ENCODE data around the gene ISX. TPM values are rescaled to one million over a fixed set of nuclear protein-coding genes. Genes with fewer than 3 reads are reported as not detected.

Gene ISX
- total RNA-seq, 5 donors from 2014 or later (not counting 1 experiment from before 2014, with no cell fraction given) = not detected

GRCh38 chr22:35037089-35037488 is 28.9 kb upstream of the ISX start:
- Mint-ChIP-seq H3K9me3 (no peaks in the 10 kb centered on the region), H3K27ac (no peak overlapping the region), H3K4me3 (no peak overlapping the region), H3K4me1 (no peaks in the 10 kb centered on the region), H3K36me3 (no peaks in the 10 kb centered on the region), H3K27me3 (peaks cover 19 to 25% of the 10 kb centered on the region in 2 donors)
- ChIA-PET POLR2A (no interaction called here), CTCF (no interaction called here)
- Histone ChIP-seq H3K9me3 (no peaks in the 10 kb centered on the region), H3K27ac (ENCODE audit: low read length) (no peak overlapping the region), H3K27me3 (replicated peaks in 1 of 2; ENCODE audit: control insufficient read depth in 2 of 2, extremely low read depth in 1 of 2, insufficient read depth in 2 of 2, low read length in 1 of 2) (peaks cover 0 to 20% of the 10 kb centered on the region in 2 experiments), H3K4me1 (ENCODE audit: control insufficient read depth in 1 of 2, extremely low read depth in 1 of 2, insufficient read depth in 2 of 2, low read length in 2 of 2) (no peaks in the 10 kb centered on the region), H3K4me3 (ENCODE audit: control insufficient read depth in 1 of 2, extremely low read depth in 1 of 2, low read length in 1 of 2) (no peak overlapping the region), H3K36me3 (ENCODE audit: control insufficient read depth in 2 of 2, extremely low read depth in 1 of 2, insufficient read depth in 1 of 2, low read length in 1 of 2) (no peaks in the 10 kb centered on the region)
- ATAC-seq (replicated peaks in 1 of 4) = no peak
- WGBS (ENCODE audit: insufficient coverage) = 61% methylated on average over 4 of the region's 4 CpGs
- no peak for DNase-seq

- ChIA-PET POLR2A (no interaction called here), CTCF (no interaction called here)
- H3K4me3 Mint-ChIP-seq = no peak overlapping the region
Observed at GRCh38 chr22:35039625-35040024, 26.3 kb upstream of the ISX start.

GRCh38 chr22:35043252-35043933 is 22.6 kb upstream of the ISX start:
- H3K4me3 Mint-ChIP-seq = no peak overlapping the region
- no peak overlapping the region for H3K27ac Mint-ChIP-seq
- no peaks in the 10 kb centered on the region for H3K9me3 ChIP-seq
- H3K4me1 ChIP-seq (ENCODE audit: control insufficient read depth in 1 of 2, extremely low read depth in 1 of 2, insufficient read depth in 2 of 2, low read length in 2 of 2) = no peaks in the 10 kb centered on the region
- DNase-seq = no peak
- H3K36me3 Mint-ChIP-seq = no peaks in the 10 kb centered on the region
- WGBS (ENCODE audit: insufficient coverage) = 70% methylated on average over 5 of the region's 6 CpGs
- H3K27me3 Mint-ChIP-seq = peaks cover 12 to 39% of the 10 kb centered on the region in 2 donors
- H3K4me1 Mint-ChIP-seq = no peaks in the 10 kb centered on the region
- ChIA-PET POLR2A (no interaction called here), CTCF (no interaction called here)
- ATAC-seq (replicated peaks in 1 of 4) = no peak
- no peak overlapping the region for H3K27ac ChIP-seq (ENCODE audit: low read length)
- no peak overlapping the region for H3K4me3 ChIP-seq (ENCODE audit: control insufficient read depth in 1 of 2, extremely low read depth in 1 of 2, low read length in 1 of 2)
- peaks cover 0 to 4% (median 0%) of the 10 kb centered on the region in 3 donors for H3K9me3 Mint-ChIP-seq
- peaks cover 0 to 17% of the 10 kb centered on the region in 2 experiments for H3K27me3 ChIP-seq (replicated peaks in 1 of 2; ENCODE audit: control insufficient read depth in 2 of 2, extremely low read depth in 1 of 2, insufficient read depth in 2 of 2, low read length in 1 of 2)
- H3K36me3 ChIP-seq (ENCODE audit: control insufficient read depth in 2 of 2, extremely low read depth in 1 of 2, insufficient read depth in 1 of 2, low read length in 1 of 2) = no peaks in the 10 kb centered on the region

More at GRCh38 chr22:35039625-35040024, 26.3 kb upstream of the ISX start:
- H3K9me3 ChIP-seq = no peaks in the 10 kb centered on the region
- Mint-ChIP-seq H3K9me3 (no peaks in the 10 kb centered on the region), H3K27me3 (peaks cover 13 to 24% of the 10 kb centered on the region in 2 donors), H3K36me3 (no peaks in the 10 kb centered on the region), H3K27ac (no peak overlapping the region), H3K4me1 (no peaks in the 10 kb centered on the region)
- no peak for DNase-seq
- H3K27me3 ChIP-seq (replicated peaks in 1 of 2; ENCODE audit: control insufficient read depth in 2 of 2, extremely low read depth in 1 of 2, insufficient read depth in 2 of 2, low read length in 1 of 2) = peaks cover 0 to 10% of the 10 kb centered on the region in 2 experiments
- H3K27ac ChIP-seq (ENCODE audit: low read length) = no peak overlapping the region
- no peak for ATAC-seq (replicated peaks in 1 of 4)
- no peaks in the 10 kb centered on the region for H3K4me1 ChIP-seq (ENCODE audit: control insufficient read depth in 1 of 2, extremely low read depth in 1 of 2, insufficient read depth in 2 of 2, low read length in 2 of 2)
- no peak overlapping the region for H3K4me3 ChIP-seq (ENCODE audit: control insufficient read depth in 1 of 2, extremely low read depth in 1 of 2, low read length in 1 of 2)
- 67% methylated on average over 5 of the region's 10 CpGs for WGBS (ENCODE audit: insufficient coverage)
- H3K36me3 ChIP-seq (ENCODE audit: control insufficient read depth in 2 of 2, extremely low read depth in 1 of 2, insufficient read depth in 1 of 2, low read length in 1 of 2) = no peaks in the 10 kb centered on the region

GRCh38 chr22:35043934-35044319 is 22.0 kb upstream of the ISX start:
- no peak for ATAC-seq (replicated peaks in 1 of 4)
- Histone ChIP-seq H3K4me3 (ENCODE audit: control insufficient read depth in 1 of 2, extremely low read depth in 1 of 2, low read length in 1 of 2) (no peak overlapping the region), H3K36me3 (ENCODE audit: control insufficient read depth in 2 of 2, extremely low read depth in 1 of 2, insufficient read depth in 1 of 2, low read length in 1 of 2) (no peaks in the 10 kb centered on the region), H3K27me3 (replicated peaks in 1 of 2; ENCODE audit: control insufficient read depth in 2 of 2, extremely low read depth in 1 of 2, insufficient read depth in 2 of 2, low read length in 1 of 2) (peaks cover 0 to 15% of the 10 kb centered on the region in 2 experiments), H3K9me3 (no peaks in the 10 kb centered on the region), H3K4me1 (ENCODE audit: control insufficient read depth in 1 of 2, extremely low read depth in 1 of 2, insufficient read depth in 2 of 2, low read length in 2 of 2) (no peaks in the 10 kb centered on the region), H3K27ac (ENCODE audit: low read length) (no peak overlapping the region)
- no peaks in the 10 kb centered on the region for H3K36me3 Mint-ChIP-seq
- H3K27me3 Mint-ChIP-seq = peaks cover 12 to 44% of the 10 kb centered on the region in 2 donors
- ChIA-PET CTCF (no interaction called here), POLR2A (no interaction called here)
- no peak for DNase-seq
- H3K9me3 Mint-ChIP-seq = peaks cover 0 to 4% (median 0%) of the 10 kb centered on the region in 3 donors
- WGBS (ENCODE audit: insufficient coverage) = 86% methylated on average over 1 of the region's 2 CpGs
- H3K4me3 Mint-ChIP-seq = no peak overlapping the region
- no peaks in the 10 kb centered on the region for H3K4me1 Mint-ChIP-seq
- no peak overlapping the region for H3K27ac Mint-ChIP-seq

DNA sequence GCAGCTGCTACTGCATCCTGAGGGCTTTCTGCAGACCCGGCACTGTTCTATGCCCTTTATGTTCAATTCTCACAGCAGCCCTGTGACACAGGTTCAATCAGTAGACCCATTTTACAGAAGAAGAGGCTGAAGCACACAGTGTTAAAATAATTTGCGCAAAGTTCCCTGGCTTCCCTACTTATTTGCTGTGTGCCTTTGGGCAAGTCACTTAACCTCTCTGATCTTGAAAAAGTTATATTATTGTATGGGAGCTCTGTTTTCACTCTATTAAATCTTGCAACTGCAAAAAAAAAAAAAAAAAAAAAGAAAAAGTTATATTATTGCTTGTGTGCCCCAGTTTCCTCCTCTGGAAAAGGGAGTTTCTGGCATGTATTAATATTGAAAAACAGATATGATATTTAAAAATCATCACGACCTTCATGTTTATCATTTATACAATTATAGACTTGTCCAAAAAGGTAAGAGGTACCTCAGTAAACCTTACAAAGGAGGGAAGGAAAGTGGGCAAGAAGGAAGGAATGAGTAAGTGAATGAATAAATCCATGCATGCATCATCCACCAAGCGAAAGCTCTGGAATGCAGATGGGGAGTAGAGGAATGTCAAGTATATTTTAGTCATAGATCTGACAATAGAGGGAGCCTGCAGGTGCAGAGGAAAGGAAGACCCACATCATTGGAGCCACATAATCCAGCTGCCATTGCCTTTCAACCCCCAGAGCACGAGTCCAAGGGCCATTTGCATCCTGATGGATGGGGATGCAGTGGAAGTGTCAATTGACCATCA is 21.2 kb upstream of the ISX start:
- 93% methylated on average over 2 of the region's 5 CpGs for WGBS (ENCODE audit: insufficient coverage)
- H3K36me3 Mint-ChIP-seq = no peaks in the 10 kb centered on the region
- CTCF ChIA-PET = no interaction called here

DNA sequence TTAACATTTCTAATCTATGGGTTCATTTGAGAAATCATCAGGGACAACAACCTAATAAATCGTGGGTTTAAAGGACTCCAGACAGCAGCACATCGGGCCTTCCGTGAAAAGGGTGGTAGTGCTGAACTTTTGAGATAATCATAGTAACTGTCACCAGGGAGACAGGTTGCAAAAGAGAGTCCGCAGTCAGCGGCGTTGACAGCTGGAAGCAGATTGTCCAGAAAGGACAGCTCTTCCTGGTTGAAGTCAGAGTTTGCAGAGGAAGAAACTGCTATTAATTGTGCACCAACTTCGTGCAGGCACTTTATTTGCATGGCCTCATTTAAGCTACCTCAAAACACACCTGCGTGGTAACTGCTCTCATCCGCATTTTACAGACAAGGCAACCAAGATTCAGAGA is 20.5 kb upstream of the ISX start:
- Histone ChIP-seq H3K27me3 (replicated peaks in 1 of 2; ENCODE audit: control insufficient read depth in 2 of 2, extremely low read depth in 1 of 2, insufficient read depth in 2 of 2, low read length in 1 of 2) (peaks cover 0 to 7% of the 10 kb centered on the region in 2 experiments), H3K4me1 (ENCODE audit: control insufficient read depth in 1 of 2, extremely low read depth in 1 of 2, insufficient read depth in 2 of 2, low read length in 2 of 2) (no peaks in the 10 kb centered on the region), H3K9me3 (no peaks in the 10 kb centered on the region), H3K27ac (ENCODE audit: low read length) (no peak overlapping the region), H3K4me3 (ENCODE audit: control insufficient read depth in 1 of 2, extremely low read depth in 1 of 2, low read length in 1 of 2) (no peak overlapping the region), H3K36me3 (ENCODE audit: control insufficient read depth in 2 of 2, extremely low read depth in 1 of 2, insufficient read depth in 1 of 2, low read length in 1 of 2) (no peaks in the 10 kb centered on the region)
- no peaks in the 10 kb centered on the region for H3K36me3 Mint-ChIP-seq
- WGBS (ENCODE audit: insufficient coverage) = 83% methylated on average over 2 of the region's 9 CpGs
- ChIA-PET CTCF (no interaction called here), POLR2A (no interaction called here)
- no peak overlapping the region for H3K27ac Mint-ChIP-seq
- H3K4me3 Mint-ChIP-seq = no peak overlapping the region
- DNase-seq (no peak), ATAC-seq (replicated peaks in 1 of 4) (no peak)
- H3K9me3 Mint-ChIP-seq = peaks cover 0 to 4% (median 0%) of the 10 kb centered on the region in 3 donors
- H3K4me1 Mint-ChIP-seq = no peaks in the 10 kb centered on the region
- H3K27me3 Mint-ChIP-seq = peaks cover 13 to 54% of the 10 kb centered on the region in 2 donors

More for the DNA sequence above, 21.2 kb upstream of the ISX start:
- Histone ChIP-seq H3K27ac (ENCODE audit: low read length) (no peak overlapping the region), H3K27me3 (replicated peaks in 1 of 2; ENCODE audit: control insufficient read depth in 2 of 2, extremely low read depth in 1 of 2, insufficient read depth in 2 of 2, low read length in 1 of 2) (peaks cover 0 to 10% of the 10 kb centered on the region in 2 experiments), H3K4me1 (ENCODE audit: control insufficient read depth in 1 of 2, extremely low read depth in 1 of 2, insufficient read depth in 2 of 2, low read length in 2 of 2) (no peaks in the 10 kb centered on the region), H3K36me3 (ENCODE audit: control insufficient read depth in 2 of 2, extremely low read depth in 1 of 2, insufficient read depth in 1 of 2, low read length in 1 of 2) (no peaks in the 10 kb centered on the region), H3K9me3 (no peaks in the 10 kb centered on the region), H3K4me3 (ENCODE audit: control insufficient read depth in 1 of 2, extremely low read depth in 1 of 2, low read length in 1 of 2) (no peak overlapping the region)
- DNase-seq (no peak), ATAC-seq (replicated peaks in 1 of 4) (no peak)
- POLR2A ChIA-PET = no interaction called here
- H3K27ac Mint-ChIP-seq = no peak overlapping the region
- H3K9me3 Mint-ChIP-seq = peaks cover 0 to 4% (median 0%) of the 10 kb centered on the region in 3 donors
- H3K4me3 Mint-ChIP-seq = no peak overlapping the region
- peaks cover 13 to 51% of the 10 kb centered on the region in 2 donors for H3K27me3 Mint-ChIP-seq
- H3K4me1 Mint-ChIP-seq = no peaks in the 10 kb centered on the region

All from T-cell (primary cell).